HepG2 (cell line): Measurements from ENCODE around the gene WDR76. TPM values are rescaled to one million over a fixed set of nuclear protein-coding genes. Genes with fewer than 3 reads are reported as not detected.

ENCODE experiments used
- FOXA3 ChIP-seq: IDR thresholded peaks from 2 replicates; pipeline ENCODE4 v1.6.1; 2016; ENCODE audit warnings: missing genetic modification reagents, missing compliant biosample characterization
- HOXA5 ChIP-seq: sonication (generic); formaldehyde crosslinking; IDR thresholded peaks from 2 replicates; pipeline ENCODE4 v1.4.0; 2020; ENCODE audit warnings: missing genetic modification reagents
- ISL2 ChIP-seq: sonication (generic); formaldehyde crosslinking; IDR thresholded peaks from 2 replicates; pipeline ENCODE4 v1.5.0; 2020; ENCODE audit warnings: missing genetic modification reagents
- JUND ChIP-seq: sonication (generic); formaldehyde crosslinking; IDR thresholded peaks from 2 replicates; pipeline ENCODE4 v1.8.0; 2022; ENCODE audit warnings: mild to moderate bottlenecking, missing genetic modification reagents
- KLF9 ChIP-seq: IDR thresholded peaks from 2 replicates; pipeline ENCODE4 v1.6.1; 2016; ENCODE audit warnings: low read depth
- MTF1 ChIP-seq: sonication (generic); formaldehyde crosslinking; IDR thresholded peaks from 2 replicates; pipeline ENCODE4 v1.5.0; 2020; ENCODE audit warnings: missing genetic modification reagents
- NR2F6 ChIP-seq, 2 experiments: IDR thresholded peaks; 2 replicates each; pipeline ENCODE4 v1.6.1; 2016; ENCODE audit warnings: antibody characterized with exemption in 1 of 2, mild to moderate bottlenecking in 1 of 2
- RFX3 ChIP-seq: IDR thresholded peaks from 2 replicates; pipeline ENCODE4 v1.6.1; 2016; ENCODE audit warnings: missing biosample characterization, missing genetic modification reagents
- RFXANK ChIP-seq: IDR thresholded peaks from 2 replicates; pipeline ENCODE4 v1.6.1; 2016
- ZBTB38 ChIP-seq: sonication (generic); formaldehyde crosslinking; IDR thresholded peaks from 2 replicates; pipeline ENCODE4 v1.5.1; 2020; ENCODE audit warnings: mild to moderate bottlenecking, missing genetic modification reagents
- ZNF460 ChIP-seq: sonication (generic); formaldehyde crosslinking; IDR thresholded peaks from 2 replicates; pipeline ENCODE4 v1.5.1; 2020; ENCODE audit warnings: missing genetic modification reagents, mild to moderate bottlenecking, borderline replicate concordance
- ZNF652 ChIP-seq: IDR thresholded peaks from 2 replicates; pipeline ENCODE4 v1.6.1; 2016; ENCODE audit warnings: low read depth, borderline replicate concordance
- ZNF678 ChIP-seq: sonication (generic); formaldehyde crosslinking; IDR thresholded peaks from 2 replicates; pipeline ENCODE4 v1.4.0; 2020; ENCODE audit warnings: mild to moderate bottlenecking, missing genetic modification reagents
- ZSCAN22 ChIP-seq: sonication (generic); formaldehyde crosslinking; IDR thresholded peaks from 2 replicates; pipeline ENCODE4 v1.4.0; 2020; ENCODE audit warnings: mild to moderate bottlenecking, missing genetic modification reagents
- ZSCAN29 ChIP-seq: sonication (generic); formaldehyde crosslinking; conservative IDR thresholded peaks from 2 replicates; pipeline ENCODE4 v1.4.0; 2020; ENCODE audit warnings: mild to moderate bottlenecking, missing genetic modification reagents
- polyA plus RNA-seq, 8 experiments: library from polyadenylated mRNA; depleted of rRNA in 3 of 8; stranded (reverse) in 7 of 8; unstranded in 1 of 8; fragments of >200 nt; fragmentation: Illumina TruSeq in 4 of 8; extraction: Trizol in 4 of 8; gene quantifications; 2 replicates each; pipeline versions ENCODE4 v1.2.1 to v1.2.3, GENCODE V29; 2011 to 2016; ENCODE audit warnings: low read depth in 4 of 8, missing spikeins in 1 of 8, mixed read lengths in 1 of 8; ENCODE audit not compliant: insufficient read depth in 1 of 8
- total RNA-seq, 5 experiments: library from RNA; depleted of rRNA; stranded (reverse); fragments of >200 nt; fragmentation: Illumina TruSeq; extraction: Trizol; gene quantifications; 2 replicates each; pipeline ENCODE4 v1.2.3, GENCODE V29; 2016; ENCODE audit warnings: low read depth in 1 of 5
- TF ChIP-seq, protein P1 (sequence below), 2 experiments: sonication (generic) in 1 of 2; formaldehyde crosslinking in 1 of 2; IDR thresholded peaks; 2 replicates each; pipeline versions ENCODE4 v1.4.0 to v1.6.1; 2018 to 2020; ENCODE audit warnings: missing genetic modification reagents in 2 of 2, borderline replicate concordance in 1 of 2, low read depth in 1 of 2, mild to moderate bottlenecking in 1 of 2, missing biosample characterization in 1 of 2
- TF ChIP-seq, protein P2 (sequence below): fragments of 450-650 bp; IDR thresholded peaks from 2 replicates; pipeline ENCODE4 v1.6.1; 2017; ENCODE audit warnings: mild to moderate bottlenecking
- TF ChIP-seq, protein P3 (sequence below): sonication (generic); formaldehyde crosslinking; IDR thresholded peaks from 2 replicates; pipeline ENCODE4 v1.5.0; 2020; ENCODE audit warnings: mild to moderate bottlenecking, missing genetic modification reagents
- TF ChIP-seq, protein P4 (sequence below): sonication (generic); formaldehyde crosslinking; IDR thresholded peaks from 2 replicates; pipeline ENCODE4 v1.4.0; 2020; ENCODE audit warnings: missing genetic modification reagents

WDR76 gene
- total and polyA plus RNA-seq, 2 of the 13 experiments (the other 11 are each of a cell fraction or from before 2014, with no cell fraction given) = 1.1 to 9.7 TPM

DNA sequence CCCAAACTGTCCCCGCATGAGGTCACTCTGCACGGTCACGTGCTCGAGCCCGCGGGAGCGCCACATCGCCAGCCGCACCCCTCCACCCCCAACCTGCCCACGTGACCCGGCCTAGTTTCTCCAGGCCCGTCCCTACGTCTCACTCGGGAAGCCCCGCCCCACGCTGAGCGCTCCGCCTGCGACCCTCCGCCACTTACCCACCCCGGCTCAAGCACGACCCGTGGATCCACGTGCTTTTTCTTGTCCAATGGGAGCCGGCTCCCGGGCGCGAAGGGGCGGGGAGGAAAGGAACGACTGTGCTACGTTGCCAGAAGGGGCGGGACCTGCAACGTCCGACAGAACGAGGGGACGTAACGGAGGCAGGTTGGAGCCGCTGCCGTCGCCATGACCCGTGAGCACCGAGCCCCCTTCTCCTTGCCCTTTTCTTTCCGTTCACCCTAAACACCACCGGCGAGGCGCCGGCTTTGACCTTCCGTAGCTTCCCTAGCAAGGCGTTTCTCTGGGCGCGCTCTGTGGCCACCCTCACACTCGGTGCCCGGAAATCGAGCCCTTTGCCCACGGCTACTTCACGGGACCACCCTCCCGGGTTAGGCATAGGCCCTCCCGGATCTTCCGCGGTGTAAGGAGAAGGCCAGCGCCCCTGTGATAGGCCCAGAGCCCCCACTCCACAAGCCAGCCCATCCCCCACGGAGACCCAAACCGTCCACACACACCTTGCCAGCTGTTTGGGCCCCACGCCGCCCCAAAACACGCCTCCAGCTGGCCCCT lies 34.6 kb upstream of the WDR76 start, which contains the start of gene SERF2 (continued):
- 0 out of 2 replicates have a peak, but pooled peaks have one; percentile 20 for TF ChIP-seq FOXA3 (CRISPR knock-in tag)
- no peak for TF ChIP-seq RFX3 (CRISPR knock-in tag)
- TF ChIP-seq ZSCAN22 (CRISPR knock-in tag) = no peak
- no peak for TF ChIP-seq NR2F6 (IDR thresholded peaks at IDR 0.05)
- peak; percentile 24; the same call in 1 of the 2 replicates for TF ChIP-seq NR2F6 (CRISPR knock-in tag; IDR thresholded peaks at IDR 0.05)
- no peak for TF ChIP-seq ZNF652 (CRISPR knock-in tag)
- no peak for TF ChIP-seq ZNF678
- TF ChIP-seq, protein P1, sequence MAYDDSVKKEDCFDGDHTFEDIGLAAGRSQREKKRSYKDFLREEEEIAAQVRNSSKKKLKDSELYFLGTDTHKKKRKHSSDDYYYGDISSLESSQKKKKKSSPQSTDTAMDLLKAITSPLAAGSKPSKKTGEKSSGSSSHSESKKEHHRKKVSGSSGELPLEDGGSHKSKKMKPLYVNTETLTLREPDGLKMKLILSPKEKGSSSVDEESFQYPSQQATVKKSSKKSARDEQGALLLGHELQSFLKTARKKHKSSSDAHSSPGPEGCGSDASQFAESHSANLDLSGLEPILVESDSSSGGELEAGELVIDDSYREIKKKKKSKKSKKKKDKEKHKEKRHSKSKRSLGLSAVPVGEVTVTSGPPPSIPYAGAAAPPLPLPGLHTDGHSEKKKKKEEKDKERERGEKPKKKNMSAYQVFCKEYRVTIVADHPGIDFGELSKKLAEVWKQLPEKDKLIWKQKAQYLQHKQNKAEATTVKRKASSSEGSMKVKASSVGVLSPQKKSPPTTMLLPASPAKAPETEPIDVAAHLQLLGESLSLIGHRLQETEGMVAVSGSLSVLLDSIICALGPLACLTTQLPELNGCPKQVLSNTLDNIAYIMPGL (CRISPR knock-in tag; IDR thresholded peaks at IDR 0.05; ENCODE audit: borderline replicate concordance in 1 of 2, low read depth in 1 of 2) = peak; percentile 69 to 72
- TF ChIP-seq, protein P2, sequence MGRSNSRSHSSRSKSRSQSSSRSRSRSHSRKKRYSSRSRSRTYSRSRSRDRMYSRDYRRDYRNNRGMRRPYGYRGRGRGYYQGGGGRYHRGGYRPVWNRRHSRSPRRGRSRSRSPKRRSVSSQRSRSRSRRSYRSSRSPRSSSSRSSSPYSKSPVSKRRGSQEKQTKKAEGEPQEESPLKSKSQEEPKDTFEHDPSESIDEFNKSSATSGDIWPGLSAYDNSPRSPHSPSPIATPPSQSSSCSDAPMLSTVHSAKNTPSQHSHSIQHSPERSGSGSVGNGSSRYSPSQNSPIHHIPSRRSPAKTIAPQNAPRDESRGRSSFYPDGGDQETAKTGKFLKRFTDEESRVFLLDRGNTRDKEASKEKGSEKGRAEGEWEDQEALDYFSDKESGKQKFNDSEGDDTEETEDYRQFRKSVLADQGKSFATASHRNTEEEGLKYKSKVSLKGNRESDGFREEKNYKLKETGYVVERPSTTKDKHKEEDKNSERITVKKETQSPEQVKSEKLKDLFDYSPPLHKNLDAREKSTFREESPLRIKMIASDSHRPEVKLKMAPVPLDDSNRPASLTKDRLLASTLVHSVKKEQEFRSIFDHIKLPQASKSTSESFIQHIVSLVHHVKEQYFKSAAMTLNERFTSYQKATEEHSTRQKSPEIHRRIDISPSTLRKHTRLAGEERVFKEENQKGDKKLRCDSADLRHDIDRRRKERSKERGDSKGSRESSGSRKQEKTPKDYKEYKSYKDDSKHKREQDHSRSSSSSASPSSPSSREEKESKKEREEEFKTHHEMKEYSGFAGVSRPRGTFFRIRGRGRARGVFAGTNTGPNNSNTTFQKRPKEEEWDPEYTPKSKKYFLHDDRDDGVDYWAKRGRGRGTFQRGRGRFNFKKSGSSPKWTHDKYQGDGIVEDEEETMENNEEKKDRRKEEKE = no peak
- TF ChIP-seq, protein P3, sequence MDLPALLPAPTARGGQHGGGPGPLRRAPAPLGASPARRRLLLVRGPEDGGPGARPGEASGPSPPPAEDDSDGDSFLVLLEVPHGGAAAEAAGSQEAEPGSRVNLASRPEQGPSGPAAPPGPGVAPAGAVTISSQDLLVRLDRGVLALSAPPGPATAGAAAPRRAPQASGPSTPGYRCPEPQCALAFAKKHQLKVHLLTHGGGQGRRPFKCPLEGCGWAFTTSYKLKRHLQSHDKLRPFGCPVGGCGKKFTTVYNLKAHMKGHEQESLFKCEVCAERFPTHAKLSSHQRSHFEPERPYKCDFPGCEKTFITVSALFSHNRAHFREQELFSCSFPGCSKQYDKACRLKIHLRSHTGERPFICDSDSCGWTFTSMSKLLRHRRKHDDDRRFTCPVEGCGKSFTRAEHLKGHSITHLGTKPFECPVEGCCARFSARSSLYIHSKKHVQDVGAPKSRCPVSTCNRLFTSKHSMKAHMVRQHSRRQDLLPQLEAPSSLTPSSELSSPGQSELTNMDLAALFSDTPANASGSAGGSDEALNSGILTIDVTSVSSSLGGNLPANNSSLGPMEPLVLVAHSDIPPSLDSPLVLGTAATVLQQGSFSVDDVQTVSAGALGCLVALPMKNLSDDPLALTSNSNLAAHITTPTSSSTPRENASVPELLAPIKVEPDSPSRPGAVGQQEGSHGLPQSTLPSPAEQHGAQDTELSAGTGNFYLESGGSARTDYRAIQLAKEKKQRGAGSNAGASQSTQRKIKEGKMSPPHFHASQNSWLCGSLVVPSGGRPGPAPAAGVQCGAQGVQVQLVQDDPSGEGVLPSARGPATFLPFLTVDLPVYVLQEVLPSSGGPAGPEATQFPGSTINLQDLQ (CRISPR knock-in tag) = no peak
- peak; percentile 31 for TF ChIP-seq ISL2 (CRISPR knock-in tag)
- TF ChIP-seq ZBTB38 (CRISPR knock-in tag) = 0 out of 2 replicates have a peak, but pooled peaks have one; percentile 38
- no peak for TF ChIP-seq ZSCAN29 (CRISPR knock-in tag)
- no peak for TF ChIP-seq MTF1 (CRISPR knock-in tag)
- no peak for TF ChIP-seq JUND (CRISPR knock-in tag)
- TF ChIP-seq KLF9 (CRISPR knock-in tag) = no peak
- TF ChIP-seq, protein P4, sequence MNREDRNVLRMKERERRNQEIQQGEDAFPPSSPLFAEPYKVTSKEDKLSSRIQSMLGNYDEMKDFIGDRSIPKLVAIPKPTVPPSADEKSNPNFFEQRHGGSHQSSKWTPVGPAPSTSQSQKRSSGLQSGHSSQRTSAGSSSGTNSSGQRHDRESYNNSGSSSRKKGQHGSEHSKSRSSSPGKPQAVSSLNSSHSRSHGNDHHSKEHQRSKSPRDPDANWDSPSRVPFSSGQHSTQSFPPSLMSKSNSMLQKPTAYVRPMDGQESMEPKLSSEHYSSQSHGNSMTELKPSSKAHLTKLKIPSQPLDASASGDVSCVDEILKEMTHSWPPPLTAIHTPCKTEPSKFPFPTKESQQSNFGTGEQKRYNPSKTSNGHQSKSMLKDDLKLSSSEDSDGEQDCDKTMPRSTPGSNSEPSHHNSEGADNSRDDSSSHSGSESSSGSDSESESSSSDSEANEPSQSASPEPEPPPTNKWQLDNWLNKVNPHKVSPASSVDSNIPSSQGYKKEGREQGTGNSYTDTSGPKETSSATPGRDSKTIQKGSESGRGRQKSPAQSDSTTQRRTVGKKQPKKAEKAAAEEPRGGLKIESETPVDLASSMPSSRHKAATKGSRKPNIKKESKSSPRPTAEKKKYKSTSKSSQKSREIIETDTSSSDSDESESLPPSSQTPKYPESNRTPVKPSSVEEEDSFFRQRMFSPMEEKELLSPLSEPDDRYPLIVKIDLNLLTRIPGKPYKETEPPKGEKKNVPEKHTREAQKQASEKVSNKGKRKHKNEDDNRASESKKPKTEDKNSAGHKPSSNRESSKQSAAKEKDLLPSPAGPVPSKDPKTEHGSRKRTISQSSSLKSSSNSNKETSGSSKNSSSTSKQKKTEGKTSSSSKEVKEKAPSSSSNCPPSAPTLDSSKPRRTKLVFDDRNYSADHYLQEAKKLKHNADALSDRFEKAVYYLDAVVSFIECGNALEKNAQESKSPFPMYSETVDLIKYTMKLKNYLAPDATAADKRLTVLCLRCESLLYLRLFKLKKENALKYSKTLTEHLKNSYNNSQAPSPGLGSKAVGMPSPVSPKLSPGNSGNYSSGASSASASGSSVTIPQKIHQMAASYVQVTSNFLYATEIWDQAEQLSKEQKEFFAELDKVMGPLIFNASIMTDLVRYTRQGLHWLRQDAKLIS (CRISPR knock-in tag) = peak; percentile 33; the same call in 1 of the 2 replicates
- TF ChIP-seq ZNF460 = no peak
- TF ChIP-seq RFXANK (CRISPR knock-in tag) = no peak
- TF ChIP-seq HOXA5 (CRISPR knock-in tag) = no peak; the same call in 1 of the 2 replicates
